ENCODE results near the gene OPTC.
"Not testable (repeated sequence)": the region's sequence is repeated elsewhere in the genome, so short reads cannot be mapped to it uniquely, and the experiment has no call there.

Gene OPTC

DNA sequence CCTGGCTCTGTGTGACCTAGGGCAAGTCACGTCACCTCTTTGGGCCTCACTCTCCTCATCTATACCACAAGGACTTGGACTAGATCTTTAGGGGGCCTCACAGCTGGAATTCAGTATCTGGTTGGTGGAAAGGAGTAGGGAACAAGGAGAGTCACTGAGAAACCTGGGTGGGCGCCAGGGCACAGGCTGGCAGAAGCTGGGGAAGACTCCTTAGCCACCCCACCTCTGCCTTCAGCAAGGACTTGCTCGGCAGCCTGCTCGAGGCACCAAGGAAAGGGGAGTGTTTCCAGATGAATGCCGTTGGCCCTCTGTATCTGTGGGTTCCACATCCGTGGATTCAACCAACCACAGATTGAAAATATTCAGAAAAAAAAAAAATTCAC lies 1.2 kb upstream of the OPTC start:
- no peak for FAIRE-seq

DNA sequence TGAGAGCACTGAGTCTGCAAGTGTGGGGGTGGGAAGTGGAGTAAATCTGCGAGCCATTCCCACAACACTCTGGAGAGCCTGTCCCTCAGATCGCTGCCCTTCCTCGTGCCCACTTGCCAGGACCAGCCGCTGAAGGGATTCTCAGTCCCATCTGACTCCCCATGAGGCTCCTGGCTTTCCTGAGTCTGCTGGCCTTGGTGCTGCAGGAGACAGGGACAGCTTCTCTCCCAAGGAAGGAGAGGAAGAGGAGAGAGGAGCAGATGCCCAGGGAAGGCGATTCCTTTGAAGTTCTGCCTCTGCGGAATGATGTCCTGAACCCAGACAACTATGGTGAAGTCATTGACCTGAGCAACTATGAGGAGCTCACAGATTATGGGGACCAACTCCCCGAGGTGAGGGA lies 1.9 kb downstream of the OPTC start:
- FAIRE-seq, result no peak

DNA sequence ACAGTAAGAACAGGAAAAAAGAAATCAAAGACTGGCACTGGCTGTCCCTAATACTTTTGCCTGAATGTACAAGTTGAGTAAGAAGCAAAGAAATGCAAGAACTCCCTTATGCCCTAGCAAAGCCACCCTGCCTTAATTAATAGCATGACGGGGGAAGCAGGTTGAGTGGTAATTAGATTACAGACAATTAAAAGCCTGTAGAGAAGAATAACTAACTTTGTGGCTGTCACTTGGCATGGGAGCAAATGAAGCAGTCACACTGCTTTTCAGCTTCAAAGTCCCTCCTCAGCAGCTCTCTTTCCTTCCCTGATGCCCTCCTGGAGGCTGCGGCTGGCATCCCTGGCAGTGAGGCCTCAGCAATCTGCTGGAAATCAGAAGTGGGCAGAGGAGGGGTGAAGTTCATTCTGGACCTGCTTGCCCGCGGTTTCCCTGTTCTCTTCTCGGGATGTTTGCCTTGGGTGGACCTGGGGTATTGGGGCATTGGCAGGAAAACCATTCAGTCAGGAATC lies 3.4 kb downstream of the OPTC start:
- no peak for FAIRE-seq

DNA sequence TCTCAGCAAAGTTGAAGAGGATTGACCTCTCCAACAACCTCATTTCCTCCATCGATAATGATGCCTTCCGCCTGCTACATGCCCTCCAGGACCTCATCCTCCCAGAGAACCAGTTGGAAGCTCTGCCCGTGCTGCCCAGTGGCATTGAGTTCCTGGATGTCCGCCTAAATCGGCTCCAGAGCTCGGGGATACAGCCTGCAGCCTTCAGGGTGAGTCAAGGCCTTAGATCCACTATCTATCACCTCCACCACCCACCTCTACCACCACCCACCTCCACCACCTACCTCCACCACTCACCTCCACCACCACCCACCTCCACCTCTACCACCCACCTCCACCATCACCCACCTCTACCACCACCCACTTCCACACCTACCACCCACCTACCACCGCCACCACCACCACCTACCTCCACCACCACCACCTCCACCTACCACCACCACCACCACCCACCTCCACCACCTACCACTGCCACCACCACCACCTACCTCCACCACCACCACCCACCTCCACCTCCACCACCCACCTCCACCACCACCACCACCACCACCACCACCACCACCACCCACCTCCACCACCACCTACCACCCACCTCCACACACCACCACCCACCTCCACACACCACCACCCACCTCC lies 5.8 kb downstream of the OPTC start:
- no peak for FAIRE-seq

DNA sequence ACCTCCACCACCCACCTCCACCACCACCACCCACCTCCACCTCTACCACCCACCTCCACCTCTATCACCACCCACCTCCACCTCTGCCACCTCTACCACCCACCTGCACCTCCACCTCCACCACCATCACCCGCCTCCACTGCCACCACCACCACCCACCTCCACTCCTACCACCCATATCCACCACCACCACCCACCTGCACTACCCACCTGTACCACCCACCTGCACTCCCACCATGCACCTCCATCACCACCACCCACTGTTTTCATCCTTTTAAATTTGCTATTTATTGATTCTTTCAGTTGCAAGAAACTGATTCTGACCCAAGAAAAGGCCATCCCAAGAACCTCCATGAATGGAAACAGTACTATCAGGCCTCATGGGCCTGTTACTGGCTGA lies 6.3 kb downstream of the OPTC start:
- no peak for FAIRE-seq

DNA sequence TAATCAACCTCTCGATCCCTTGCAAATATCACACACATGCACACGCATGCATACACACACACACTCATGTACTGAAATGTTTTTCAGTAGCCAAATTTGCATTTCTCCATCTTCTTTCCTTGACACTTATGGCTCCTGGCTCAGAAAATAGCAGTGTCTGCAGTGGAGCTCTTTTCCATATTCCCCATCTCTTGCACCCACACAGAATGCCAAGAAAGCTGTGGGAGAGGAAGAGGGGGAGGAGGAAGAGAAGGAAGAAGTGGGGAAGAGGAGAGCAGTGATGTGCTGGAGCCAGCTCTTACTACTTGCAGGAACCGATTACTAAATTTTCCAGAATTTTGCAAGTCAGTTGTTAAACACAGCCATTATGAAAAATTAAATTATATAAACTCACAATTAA lies 9.9 kb downstream of the OPTC start:
- FAIRE-seq, result no peak

DNA sequence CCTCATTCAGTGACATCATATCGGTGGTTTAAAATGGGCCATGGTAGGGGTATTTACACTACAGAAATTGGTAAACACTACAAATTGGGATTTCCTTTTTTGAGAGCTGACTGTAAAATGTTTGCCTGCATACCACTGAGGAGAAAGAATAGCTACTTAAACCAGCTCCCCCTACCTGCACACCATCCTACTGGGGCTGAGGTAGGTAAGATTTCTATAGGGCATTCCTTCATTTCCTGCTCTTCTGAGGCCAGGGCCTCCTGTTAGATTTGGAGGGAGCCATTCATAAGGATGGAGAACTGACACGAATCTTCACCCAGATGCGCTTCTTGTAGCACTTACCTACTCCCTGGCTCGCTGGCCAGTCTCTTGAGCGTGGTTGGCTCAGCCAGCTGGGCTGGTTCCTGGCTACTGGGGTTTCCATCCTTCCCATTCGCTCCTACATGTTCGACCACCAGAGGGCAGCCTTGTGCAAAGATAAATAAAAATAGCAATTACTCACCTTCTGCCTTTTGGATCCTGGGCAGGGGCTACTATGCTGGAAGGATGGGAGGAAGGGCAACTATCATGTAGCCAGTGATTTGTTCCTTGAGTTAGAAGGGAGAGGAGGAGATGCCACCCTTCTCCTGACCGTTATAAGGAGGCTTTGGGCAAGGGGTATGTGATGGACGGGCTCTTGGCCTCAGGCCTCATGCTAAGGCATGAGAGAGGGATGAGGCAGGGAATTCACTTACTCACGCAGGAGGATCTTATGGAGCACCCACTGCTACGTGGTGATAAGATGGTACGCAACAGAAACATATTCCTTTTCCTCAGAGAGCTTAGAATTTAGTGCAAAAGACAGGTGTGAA lies 10.7 kb downstream of the OPTC start:
- FAIRE-seq, result peak; percentile 79

DNA sequence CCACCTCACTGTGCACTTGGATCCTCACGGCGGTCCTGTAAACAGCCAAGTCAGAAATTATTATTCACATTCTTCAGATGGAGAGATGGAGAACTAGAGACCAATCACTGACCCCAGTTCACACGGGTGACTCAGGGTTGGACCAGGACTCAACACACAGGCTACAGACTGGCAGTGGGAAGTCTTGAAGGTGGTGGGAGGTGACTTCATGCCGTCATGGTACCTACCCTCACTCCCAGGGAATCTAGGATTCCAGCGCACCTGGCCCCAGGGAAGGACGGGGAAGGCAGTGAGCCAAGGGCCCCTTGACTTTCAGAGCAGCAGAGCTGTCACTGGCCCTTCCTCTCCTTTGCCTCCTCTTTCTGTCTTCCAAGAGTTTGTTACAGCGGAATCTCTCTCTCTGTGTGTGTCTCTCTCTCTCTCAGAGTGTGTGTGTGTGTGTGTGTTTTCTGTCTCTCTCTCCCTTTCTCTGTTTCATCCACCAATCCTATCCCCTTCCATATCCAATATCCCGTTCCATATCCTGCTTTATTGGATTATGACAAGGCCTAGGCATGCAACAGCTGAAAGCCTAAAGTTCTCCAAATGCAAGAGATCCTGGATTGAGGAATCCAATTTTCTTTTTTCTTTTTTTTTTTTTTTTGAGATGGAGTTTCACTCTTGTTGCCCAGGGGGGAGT lies 11.7 kb downstream of the OPTC start:
- FAIRE-seq, result no peak

DNA sequence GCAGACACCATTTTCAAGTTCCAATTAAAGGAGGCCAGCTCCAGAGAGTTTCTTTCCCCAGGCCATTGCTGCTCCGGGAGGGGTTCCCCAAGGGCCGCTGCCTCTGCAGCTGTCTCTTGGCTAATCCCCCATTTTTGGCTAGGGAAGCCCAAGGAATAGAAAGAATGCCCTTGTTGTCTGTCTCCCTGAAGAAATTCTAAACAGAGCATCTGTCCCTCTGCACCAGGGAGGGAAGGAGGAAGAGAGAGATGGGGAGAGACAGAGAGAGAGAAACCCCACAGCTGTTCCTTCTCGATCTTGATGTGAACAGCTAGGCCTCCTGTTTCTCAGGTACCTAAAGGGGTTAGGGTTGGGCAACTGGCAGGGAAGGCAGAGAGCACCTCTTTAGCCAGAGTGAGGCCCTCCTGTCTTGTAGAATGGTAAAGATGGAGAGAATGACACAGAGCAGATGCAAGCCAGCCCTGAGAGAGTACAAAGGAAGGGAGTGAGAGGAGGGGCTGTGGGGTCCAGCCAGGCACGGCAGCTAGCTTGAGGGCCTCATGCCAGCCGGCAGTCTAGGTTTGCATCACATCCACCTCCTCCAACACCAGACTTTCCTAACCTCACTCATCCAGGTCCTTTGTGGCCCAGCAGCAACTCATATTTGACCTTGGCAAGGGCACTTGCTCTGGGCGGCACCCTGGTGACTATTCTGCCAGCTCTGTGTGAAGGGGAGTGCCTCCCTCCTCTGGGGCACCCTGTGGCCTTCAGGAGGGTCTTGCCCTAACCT lies 13.1 kb downstream of the OPTC start:
- FAIRE-seq, result no peak

DNA sequence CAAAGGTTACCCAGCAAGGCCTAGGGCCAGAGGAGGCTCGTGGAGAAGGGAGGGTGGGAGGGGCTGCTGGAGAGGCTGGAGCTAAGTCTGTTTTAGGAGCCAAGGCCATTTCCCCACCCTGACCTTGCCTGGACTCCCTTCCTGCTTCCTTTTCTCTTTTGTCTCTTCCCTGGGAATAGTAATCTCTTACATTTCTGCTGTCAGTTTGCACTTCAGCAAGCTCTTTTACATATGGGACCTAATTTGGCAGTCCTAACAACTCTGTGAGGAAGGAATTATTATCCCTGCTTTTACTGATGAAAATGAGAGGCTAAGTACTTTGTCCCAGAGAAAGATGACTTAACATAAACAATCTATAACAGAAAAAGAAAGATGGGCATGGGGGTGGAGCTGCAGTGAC lies 13.8 kb downstream of the OPTC start:
- FAIRE-seq, result no peak

DNA sequence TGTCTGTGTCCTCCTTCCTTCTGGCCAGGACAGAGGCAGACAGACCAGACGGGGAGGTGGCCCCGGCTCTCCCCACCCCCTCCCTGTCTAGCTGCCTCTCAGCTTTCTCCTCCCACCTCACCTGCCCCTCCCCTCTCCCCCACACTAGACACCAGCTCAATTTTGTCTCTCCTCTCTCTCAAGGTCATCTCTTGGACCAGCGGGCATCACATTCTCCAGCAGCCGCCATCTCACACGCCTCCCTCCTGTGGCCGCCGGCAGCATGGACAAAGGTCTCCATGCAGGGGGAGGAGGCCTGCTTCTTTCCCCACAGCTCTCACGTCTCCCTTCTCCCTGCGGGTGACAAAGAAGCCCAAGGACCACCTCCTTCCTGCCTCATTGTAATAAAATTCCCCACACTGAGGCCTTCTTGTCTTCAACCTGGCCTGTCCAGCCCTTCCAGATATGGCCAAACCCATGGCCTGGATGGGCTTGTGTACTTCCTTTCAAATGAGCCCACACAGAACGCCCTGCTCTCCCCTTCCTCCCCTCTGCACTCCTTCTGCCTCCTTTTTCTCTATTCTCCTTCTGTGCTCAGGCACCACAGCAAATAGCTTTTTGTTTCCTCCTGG lies 14.6 kb downstream of the OPTC start:
- FAIRE-seq, result no peak

DNA sequence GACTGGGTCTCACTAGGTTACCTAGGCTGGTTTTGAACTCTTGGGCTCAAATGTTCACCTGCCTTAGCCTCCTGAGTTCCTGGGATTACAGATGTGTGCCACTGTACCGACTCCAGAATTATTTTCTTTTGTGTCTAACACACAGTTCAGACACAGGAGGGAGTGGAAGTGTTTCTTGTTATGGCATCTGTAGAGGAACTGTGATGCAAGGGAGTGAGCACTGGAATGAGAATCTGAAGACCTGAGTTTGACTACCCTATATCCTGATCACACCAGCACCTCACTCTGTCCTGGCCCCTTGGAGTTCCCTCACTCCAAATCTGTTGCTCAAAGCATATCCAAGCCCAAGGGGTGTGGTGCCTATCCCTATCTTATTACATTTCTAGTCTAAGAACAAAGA lies 15.2 kb downstream of the OPTC start:
- FAIRE-seq, result no peak

DNA sequence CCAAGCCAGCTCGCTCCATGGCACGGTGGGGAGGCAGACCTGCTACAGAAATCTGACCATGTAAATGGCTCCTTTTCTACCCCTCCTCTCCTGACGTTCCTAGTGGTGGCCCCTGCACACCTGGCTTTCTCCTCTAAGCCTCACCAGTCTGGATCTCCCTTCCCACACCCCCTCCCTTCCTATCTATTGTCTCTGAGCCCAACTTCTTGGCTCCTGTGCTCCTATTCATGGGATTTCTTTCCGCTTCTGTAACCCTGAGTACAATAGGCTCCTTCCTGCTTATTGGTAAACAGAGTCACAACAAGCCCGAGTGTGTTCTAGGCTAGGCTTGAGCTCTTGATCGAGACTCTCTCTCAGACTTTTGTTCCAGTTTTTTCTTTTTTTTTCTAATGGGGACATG lies 17.6 kb downstream of the OPTC start:
- no peak for FAIRE-seq

DNA sequence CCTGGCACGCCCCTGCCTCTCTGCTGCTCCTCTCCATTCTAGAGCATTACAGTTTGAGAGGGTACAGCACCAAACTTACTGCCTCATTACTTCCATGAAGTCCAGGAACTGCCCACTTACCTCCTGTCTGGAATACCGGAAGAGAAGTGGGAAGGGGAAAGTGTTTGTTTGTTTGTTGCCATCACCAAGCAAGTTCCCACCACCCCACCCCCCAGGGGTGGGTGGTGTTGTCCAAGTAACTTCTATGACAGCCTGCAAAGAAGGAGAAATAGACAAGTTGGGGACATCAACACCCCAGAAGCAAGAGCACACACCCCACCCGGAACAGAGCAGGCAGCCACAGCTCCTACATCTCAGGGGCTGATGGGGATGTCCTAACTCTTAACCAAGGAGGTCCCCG lies 18.0 kb downstream of the OPTC start:
- FAIRE-seq, result no peak

DNA sequence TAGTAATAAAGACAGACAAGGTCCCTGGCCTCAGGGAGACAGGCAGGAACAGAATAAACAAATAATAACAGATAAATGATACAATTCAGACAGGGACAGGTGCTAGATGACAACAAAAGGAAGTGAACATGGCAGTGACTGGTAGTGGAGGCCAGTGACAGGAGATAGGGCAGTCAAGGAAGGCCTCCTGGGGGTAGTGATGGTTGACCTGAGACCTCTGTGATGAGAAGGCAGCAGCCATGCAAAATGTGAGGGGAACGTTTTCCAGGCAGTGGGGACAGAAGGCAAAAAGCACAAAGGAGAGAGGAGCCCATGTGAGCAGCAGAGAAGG lies 18.5 kb downstream of the OPTC start:
- no peak for FAIRE-seq

DNA sequence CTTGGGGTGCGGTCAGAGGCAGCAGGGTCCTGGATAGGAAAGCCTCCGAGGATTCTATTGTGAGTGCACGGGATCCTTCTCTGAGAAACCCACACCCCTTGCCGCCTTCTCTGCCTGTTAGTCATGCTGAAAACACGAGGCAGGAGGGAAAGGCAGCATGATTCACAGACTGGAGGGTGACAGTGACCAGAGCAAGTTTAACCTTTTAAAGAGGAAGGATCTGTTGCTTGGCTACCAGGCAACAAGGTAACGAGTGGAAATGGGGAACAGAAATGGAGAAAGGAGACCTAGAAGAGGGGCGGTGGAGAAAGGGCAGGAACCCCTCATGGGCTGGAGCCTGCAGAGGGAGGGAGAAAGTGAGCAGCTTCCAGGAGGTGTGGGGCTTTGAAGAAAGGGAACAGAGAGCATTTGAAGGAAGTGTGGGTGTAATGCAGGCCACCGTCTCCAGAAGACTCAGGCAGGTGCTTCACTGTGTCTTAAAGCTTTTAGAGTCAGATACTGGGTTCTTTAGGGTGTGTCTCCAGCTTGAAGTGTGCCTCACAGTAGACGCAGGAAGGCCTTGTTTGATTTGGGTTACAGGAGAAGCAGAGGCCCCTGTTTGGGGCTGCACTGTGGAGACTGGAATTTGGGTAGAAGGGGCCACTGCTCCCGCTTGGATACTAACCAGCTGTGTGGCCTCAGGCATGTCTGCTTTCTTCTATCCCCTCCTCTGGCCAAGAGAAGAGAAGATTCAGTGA lies 19.1 kb downstream of the OPTC start:
- FAIRE-seq, result no peak

DNA sequence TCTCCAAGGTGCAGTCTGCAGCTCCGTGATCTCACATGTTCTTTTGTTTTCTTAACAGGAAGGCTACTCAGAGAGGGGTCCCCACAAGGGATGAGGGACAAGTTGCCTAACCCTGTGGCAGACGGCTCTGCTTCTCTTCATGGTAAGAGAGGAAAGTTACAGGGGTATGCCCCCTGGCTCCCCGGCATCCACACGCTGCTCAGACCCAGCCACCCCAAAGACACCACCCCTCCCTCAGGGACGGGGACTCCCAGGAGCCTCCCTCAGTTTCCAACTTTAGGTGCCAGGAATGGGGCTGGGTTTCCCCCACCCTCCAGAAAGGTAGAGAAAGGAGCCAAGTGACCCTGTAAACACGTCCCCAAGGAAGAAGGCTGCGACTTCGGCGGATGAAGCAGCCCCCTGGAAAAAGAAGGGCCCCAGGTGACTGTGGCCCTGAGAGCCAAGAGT lies 19.7 kb downstream of the OPTC start:
- FAIRE-seq, result no peak

DNA sequence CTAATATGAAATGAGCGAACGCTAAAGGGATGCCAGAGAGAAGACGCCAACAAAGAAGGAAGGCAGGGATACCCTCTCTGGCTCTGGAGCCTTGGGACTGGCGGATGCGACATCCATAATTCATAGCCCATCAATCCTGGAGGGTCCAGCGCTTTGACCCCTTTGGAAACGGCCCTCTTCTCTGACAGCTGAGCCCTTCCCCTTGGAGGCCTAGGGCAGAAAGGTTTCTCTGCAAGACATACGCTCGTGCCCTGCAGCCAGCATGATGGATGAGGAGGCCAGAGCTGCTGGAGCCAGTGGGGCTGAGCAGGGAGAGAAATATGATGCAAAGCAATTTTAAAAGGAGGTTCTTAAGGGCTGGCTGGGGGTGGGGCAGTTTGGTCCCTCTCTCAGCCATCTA lies 22.2 kb downstream of the OPTC start:
- no peak for FAIRE-seq

DNA sequence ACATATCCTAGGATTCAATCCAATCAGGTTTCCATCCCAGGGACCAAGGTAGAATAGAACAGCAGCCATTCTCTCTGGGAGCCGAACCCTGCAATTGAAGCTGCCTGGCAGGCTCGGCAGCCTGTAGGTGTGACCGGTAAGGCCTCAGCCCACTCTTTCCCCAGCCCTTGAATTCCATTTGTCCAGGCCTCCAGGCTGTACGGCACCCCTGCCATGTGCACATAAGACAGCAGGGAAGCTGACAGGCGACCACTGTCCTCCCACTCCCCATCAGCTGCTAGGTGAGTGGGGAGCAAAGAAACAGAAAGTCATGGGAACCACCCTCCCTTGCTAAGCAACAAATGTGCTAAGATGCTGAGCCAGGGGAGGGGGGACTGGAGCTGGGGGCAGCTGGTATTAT lies 23.0 kb downstream of the OPTC start:
- FAIRE-seq, result no peak

DNA sequence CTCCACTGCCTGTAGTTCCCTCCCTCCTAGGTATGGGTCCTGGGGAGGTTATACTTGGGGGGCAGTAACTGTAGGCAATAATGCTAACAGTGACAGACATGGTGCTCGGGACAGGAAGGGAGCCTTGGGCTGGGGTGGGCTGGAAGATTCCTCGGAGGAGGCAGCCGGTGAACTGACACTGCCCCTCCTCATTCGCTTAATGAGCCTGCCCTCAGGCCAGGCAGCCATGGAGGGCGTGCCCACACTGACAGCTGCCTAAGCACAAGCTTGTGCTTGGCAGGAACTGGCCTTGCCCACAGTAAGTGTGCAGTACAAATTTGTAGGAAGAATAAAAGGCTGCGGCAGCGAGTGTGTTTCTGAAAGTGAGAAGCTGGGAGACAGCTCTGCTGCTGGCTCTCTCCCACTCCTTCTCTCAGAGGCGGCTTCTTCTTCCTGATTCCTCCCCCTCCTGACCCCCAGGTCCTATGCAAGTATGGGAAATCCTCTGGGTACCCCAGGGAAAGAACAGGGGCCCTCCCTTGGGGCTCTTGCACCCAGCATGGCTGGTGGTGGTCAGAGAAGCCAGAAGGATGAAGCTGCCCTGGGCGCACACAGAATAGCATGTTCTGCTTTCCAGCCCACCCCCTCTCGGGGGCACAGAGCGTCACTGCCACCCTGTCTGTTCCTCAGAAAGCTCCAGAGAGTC lies 23.6 kb downstream of the OPTC start:
- no peak for FAIRE-seq

DNA sequence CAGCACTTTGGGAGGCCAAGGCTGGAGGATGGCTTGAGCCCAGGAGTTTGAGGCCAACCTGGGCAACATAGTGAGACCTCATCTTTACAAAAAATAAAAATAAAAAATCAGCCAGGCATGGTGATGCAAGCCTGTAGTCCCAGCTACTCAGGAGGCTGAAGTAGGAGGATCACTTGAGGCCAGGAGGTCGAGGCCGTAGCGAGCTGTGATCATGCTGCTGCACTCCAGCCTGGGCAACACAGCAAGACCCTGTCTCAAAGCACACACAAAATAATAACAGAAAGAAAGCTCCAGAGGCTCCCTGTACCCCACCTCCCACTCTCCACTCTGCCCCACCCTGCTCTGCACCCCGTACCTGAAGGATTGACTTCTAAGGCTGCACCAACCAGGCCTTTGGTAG lies 24.2 kb downstream of the OPTC start:
- FAIRE-seq, result not testable (repeated sequence)

Data from TTC549 (cell line).